ENCODE data around the gene PFN4.
"Not testable (repeated sequence)": the region's sequence is repeated elsewhere in the genome, so short reads cannot be mapped to it uniquely, and the experiment has no call there.

DNA sequence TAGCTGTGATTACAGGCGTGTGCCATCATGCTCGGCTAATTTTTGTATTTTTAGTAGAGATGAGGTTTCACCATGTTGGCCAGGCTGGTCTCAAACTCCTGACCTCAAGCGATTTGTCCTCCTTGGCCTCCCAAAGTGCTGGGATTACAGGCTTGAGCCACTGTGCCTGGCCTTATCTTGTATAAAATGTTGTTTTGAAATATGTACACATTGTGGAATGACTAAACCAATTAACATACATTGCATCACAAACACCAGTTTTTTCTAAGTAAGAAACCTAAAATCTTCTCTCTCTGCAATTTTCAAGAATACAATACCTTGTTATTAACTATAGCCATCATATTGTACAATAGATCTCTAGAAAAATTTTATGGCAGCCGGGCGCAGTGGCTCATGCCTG is 17.2 kb upstream of the PFN4 start:
- TF ChIP-seq JUND (IDR thresholded peaks at IDR 0.05; ENCODE audit: borderline replicate concordance, low read depth, low read length); JUND (tag; IDR thresholded peaks at IDR 0.05; ENCODE audit: borderline replicate concordance, low read depth, low read length); EZH2 (IDR thresholded peaks at IDR 0.05; ENCODE audit: borderline replicate concordance, low read depth, low read length): not testable (repeated sequence)
